Measurements from ENCODE around the gene HMGCS2. TPM values are rescaled to one million over a fixed set of nuclear protein-coding genes. Genes with fewer than 3 reads are reported as not detected.

HMGCS2 gene
- polyA plus RNA-seq, 1 of the 3 experiments (the other 2 are of a cell fraction): not detected

Other genes starting within 250 kb of the HMGCS2 start
- gene ZNF697, start 120.6 kb downstream of the HMGCS2 start, polyA plus RNA-seq (2012; rRNA removed): 3.4 and 4.1 TPM in 2 replicates
- gene PHGDH, start 57.0 kb downstream of the HMGCS2 start, polyA plus RNA-seq (2012; rRNA removed): 30.2 and 30.9 TPM in 2 replicates
- not detected in 2 replicates for gene REG4, start 42.6 kb upstream of the HMGCS2 start, polyA plus RNA-seq (2012; rRNA removed)
- gene ADAM30, start 127.6 kb upstream of the HMGCS2 start, polyA plus RNA-seq (2012; rRNA removed): not detected in 2 replicates

Data from SK-N-SH (cell line).